ENCODE data around the gene KIAA0408. TPM values are rescaled to one million over a fixed set of nuclear protein-coding genes. Genes with fewer than 3 reads are reported as not detected.

KIAA0408 gene
- polyA plus RNA-seq, 1 experiment, result 0.86 TPM

DNA sequence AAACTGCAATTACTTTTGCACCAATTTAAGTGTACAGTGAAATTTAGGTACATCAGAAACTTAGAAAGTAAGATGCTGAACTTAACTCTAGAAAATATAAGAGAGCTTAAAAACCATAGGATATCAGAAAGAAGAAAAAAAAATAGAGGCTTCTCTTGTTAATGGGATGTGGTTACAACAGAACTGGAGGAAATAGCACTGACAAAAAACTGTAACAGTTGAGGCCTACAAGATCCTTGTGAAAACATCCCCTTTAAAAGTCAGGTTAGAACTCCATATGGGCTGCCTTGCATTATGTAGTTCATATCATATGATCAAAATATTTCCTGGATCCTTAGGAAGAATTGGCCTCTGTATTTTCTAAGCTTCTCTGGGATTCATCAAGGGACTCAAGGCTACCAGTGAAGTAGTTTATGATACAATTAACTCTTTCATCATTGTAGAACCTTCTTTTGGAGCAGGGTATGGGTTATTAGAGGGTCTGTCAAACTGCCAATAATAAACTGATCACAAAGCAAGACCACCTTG lies 35.1 kb upstream of the KIAA0408 start:
- TF ChIP-seq, protein P1, sequence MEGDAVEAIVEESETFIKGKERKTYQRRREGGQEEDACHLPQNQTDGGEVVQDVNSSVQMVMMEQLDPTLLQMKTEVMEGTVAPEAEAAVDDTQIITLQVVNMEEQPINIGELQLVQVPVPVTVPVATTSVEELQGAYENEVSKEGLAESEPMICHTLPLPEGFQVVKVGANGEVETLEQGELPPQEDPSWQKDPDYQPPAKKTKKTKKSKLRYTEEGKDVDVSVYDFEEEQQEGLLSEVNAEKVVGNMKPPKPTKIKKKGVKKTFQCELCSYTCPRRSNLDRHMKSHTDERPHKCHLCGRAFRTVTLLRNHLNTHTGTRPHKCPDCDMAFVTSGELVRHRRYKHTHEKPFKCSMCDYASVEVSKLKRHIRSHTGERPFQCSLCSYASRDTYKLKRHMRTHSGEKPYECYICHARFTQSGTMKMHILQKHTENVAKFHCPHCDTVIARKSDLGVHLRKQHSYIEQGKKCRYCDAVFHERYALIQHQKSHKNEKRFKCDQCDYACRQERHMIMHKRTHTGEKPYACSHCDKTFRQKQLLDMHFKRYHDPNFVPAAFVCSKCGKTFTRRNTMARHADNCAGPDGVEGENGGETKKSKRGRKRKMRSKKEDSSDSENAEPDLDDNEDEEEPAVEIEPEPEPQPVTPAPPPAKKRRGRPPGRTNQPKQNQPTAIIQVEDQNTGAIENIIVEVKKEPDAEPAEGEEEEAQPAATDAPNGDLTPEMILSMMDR (IDR thresholded peaks at IDR 0.05; ENCODE audit: insufficient read depth, low read depth, low read length), result no peak

DNA sequence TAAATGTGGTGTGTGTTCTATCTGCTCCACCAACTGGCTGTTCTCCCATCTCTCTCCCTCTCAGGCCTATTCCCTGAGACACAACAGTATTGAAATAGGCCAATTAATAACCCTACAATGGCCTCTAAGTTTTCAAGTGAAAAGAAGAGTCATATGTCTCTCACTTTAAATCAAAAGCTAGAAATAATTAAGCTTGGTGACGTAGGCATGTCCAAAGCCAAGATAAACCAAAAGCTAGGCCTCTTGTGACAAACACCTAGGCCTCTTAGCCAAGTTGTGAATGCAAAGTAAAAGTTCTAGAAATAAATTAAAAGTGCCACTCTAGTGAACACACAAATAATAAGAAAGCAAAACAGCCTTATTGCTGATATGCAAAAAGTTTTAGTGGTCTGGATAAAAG lies 30.1 kb upstream of the KIAA0408 start:
- H3K4me3 ChIP-seq (ENCODE audit: low read depth, low read length), result no peak overlapping the region
- POLR2A ChIA-PET, result no interaction called here
- TF ChIP-seq, protein P1 (IDR thresholded peaks at IDR 0.05; ENCODE audit: insufficient read depth, low read depth, low read length), result no peak

More for the DNA sequence above, 35.1 kb upstream of the KIAA0408 start:
- no peak for DNase-seq (ENCODE audit: low read depth)
- ChIA-PET POLR2A (no interaction called here), CTCF (interaction anchor here (1.9 kb wide), 1 partner anchor 29 kb away, joined by 5 read pairs; no protein-coding TSS in a partner anchor)
- H3K27me3 ChIP-seq (ENCODE audit: control insufficient read depth, insufficient read depth, low read length), result no peaks in the 10 kb centered on the region
- H3K4me3 ChIP-seq (ENCODE audit: low read depth, low read length), result no peak overlapping the region
- H3K36me3 ChIP-seq (ENCODE audit: control insufficient read depth, insufficient read depth, low read length), result no peaks in the 10 kb centered on the region

DNA sequence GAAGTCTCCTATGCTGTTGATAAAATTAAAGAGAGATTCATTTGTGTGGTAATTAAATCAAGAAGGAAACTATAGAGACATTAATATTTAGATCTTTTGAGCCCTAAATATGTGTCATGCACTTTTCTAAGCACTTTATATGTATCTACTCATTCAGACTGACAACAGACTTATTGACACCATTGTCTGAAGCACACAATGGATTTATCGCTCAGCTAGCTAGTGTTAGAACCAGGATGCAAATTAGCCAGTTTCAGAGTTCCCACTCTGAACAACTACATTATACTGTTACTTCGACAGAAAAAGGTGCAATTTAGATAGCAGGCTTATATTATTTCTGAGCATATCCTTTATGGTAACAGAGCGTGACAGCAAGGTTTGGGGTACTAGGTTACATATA lies 27.7 kb upstream of the KIAA0408 start:
- POLR2A ChIA-PET, result no interaction called here
- Histone ChIP-seq H3K36me3 (ENCODE audit: control insufficient read depth, insufficient read depth, low read length) (no peaks in the 10 kb centered on the region), H3K27me3 (ENCODE audit: control insufficient read depth, insufficient read depth, low read length) (no peaks in the 10 kb centered on the region), H3K4me3 (ENCODE audit: low read depth, low read length) (no peak overlapping the region)
- CTCF ChIA-PET, result interaction anchor here (1.4 kb wide), 1 partner anchor 30 kb away, joined by 4 read pairs; no protein-coding TSS in a partner anchor
- DNase-seq (ENCODE audit: low read depth), result no peak
- TF ChIP-seq, protein P1 (IDR thresholded peaks at IDR 0.05; ENCODE audit: insufficient read depth, low read depth, low read length), result no peak

More for the DNA sequence above, 30.1 kb upstream of the KIAA0408 start:
- no peaks in the 10 kb centered on the region for H3K27me3 ChIP-seq (ENCODE audit: control insufficient read depth, insufficient read depth, low read length)
- H3K36me3 ChIP-seq (ENCODE audit: control insufficient read depth, insufficient read depth, low read length), result no peaks in the 10 kb centered on the region
- DNase-seq (ENCODE audit: low read depth), result no peak
- CTCF ChIA-PET, result interaction anchor here (1.2 to 1.7 kb wide), 3 partner anchors 11 to 28 kb away, joined by 3 to 11 read pairs (median 3); no protein-coding TSS in a partner anchor

DNA sequence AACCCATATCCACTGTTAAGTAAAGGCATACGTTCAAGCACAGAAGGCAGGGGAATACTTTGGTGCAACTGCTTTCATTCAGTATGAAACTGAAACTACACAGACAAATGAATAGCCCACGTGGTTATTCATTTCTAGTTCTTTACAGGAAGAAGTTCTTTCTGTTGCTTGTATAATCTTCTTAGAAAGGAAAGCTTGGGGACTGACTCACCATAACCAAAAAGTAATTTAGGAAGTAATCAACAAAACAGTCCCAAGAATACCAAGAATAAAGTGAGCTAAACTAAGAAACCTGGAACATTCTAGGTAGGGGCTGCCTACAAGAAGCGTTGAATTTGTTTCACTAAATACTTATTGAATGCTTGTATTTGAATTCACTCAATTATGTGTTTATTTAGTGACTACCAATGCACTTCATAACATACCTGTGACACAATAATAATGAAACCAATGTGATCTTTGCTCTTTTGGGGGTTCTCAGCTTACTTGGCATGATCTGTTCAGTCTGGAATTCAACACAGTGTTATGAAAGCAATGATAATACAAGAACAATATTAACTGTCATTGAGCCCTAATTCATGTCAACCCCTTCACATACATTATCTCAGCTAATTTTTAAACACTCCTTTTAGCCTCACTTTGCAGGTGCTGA lies 25.1 kb upstream of the KIAA0408 start:
- CTCF ChIA-PET, result interaction anchor here (1.3 to 1.8 kb wide), 2 partner anchors 20 to 32 kb away, joined by 3 to 6 read pairs; no protein-coding TSS in a partner anchor
- peak; percentile 23 for DNase-seq (ENCODE audit: low read depth)
- H3K4me3 ChIP-seq (ENCODE audit: low read depth, low read length), result no peak overlapping the region

More for the DNA sequence above, 25.1 kb upstream of the KIAA0408 start:
- Histone ChIP-seq H3K27me3 (ENCODE audit: control insufficient read depth, insufficient read depth, low read length) (no peaks in the 10 kb centered on the region), H3K36me3 (ENCODE audit: control insufficient read depth, insufficient read depth, low read length) (no peaks in the 10 kb centered on the region)
- TF ChIP-seq, protein P1 (IDR thresholded peaks at IDR 0.05; ENCODE audit: insufficient read depth, low read depth, low read length), result no peak
- POLR2A ChIA-PET, result no interaction called here

All from BJ (cell line).